WTC11 (cell line): ENCODE measurements around the gene UBE2M. TPM values are rescaled to one million over a fixed set of nuclear protein-coding genes. Genes with fewer than 3 reads are reported as not detected.

Experiments used
- ATF1 ChIP-seq: sonication (generic); formaldehyde crosslinking; IDR thresholded peaks from 2 replicates; pipeline ENCODE4 v1.8.1; 2023; ENCODE audit warnings: mild to moderate bottlenecking, moderate library complexity, missing genetic modification reagents
- CREB1 ChIP-seq: sonication (generic); formaldehyde crosslinking; IDR thresholded peaks from 2 replicates; pipeline ENCODE4 v1.8.0; 2023; ENCODE audit warnings: mild to moderate bottlenecking, missing genetic modification reagents
- CREM ChIP-seq: sonication (generic); formaldehyde crosslinking; IDR thresholded peaks from 2 replicates; pipeline ENCODE4 v1.8.1; 2022; ENCODE audit warnings: mild to moderate bottlenecking, missing genetic modification reagents, moderate library complexity
- EMX1 ChIP-seq: fragments of 250-450 bp; sonication (Bioruptor Pico); IDR thresholded peaks from 2 replicates; pipeline ENCODE4 v1.8.0; 2021; ENCODE audit warnings: mild to moderate bottlenecking
- ESRRA ChIP-seq: sonication (generic); formaldehyde crosslinking; IDR thresholded peaks from 2 replicates; pipeline ENCODE4 v1.8.1; 2022; ENCODE audit warnings: mild to moderate bottlenecking, missing genetic modification reagents, borderline replicate concordance
- FOXJ3 ChIP-seq: sonication (generic); formaldehyde crosslinking; IDR thresholded peaks from 2 replicates; pipeline ENCODE4 v1.9.0; 2021; ENCODE audit warnings: missing genetic modification reagents, mild to moderate bottlenecking, borderline replicate concordance
- FOXK1 ChIP-seq: sonication (generic); formaldehyde crosslinking; IDR thresholded peaks from 2 replicates; pipeline ENCODE4 v1.8.0; 2022; ENCODE audit warnings: mild to moderate bottlenecking, moderate library complexity, missing genetic modification reagents
- GABPB1 ChIP-seq: sonication (generic); formaldehyde crosslinking; IDR thresholded peaks from 2 replicates; pipeline ENCODE4 v1.8.1; 2023; ENCODE audit warnings: mild to moderate bottlenecking, missing genetic modification reagents
- GTF2I ChIP-seq: fragments of 250-450 bp; sonication (Bioruptor Pico); conservative IDR thresholded peaks from 2 replicates; pipeline ENCODE4 v1.4.0; 2021; ENCODE audit warnings: mild to moderate bottlenecking
- IRF2 ChIP-seq: sonication (generic); formaldehyde crosslinking; IDR thresholded peaks from 2 replicates; pipeline ENCODE4 v1.8.0; 2022; ENCODE audit warnings: low read depth, missing genetic modification reagents, borderline replicate concordance
- JAZF1 ChIP-seq: fragments of 250-450 bp; sonication (Bioruptor Pico); IDR thresholded peaks from 2 replicates; pipeline ENCODE4 v1.9.0; 2021; ENCODE audit warnings: moderate library complexity, mild to moderate bottlenecking, inconsistent platforms
- KAT7 ChIP-seq: sonication (generic); formaldehyde crosslinking; IDR thresholded peaks from 2 replicates; pipeline ENCODE4 v1.8.1; 2023; ENCODE audit warnings: missing genetic modification reagents, mild to moderate bottlenecking, borderline replicate concordance
- MYBL2 ChIP-seq: sonication (generic); formaldehyde crosslinking; IDR thresholded peaks from 2 replicates; pipeline ENCODE4 v1.8.1; 2023; ENCODE audit warnings: mild to moderate bottlenecking, moderate library complexity, missing genetic modification reagents
- NFE2L1 ChIP-seq: sonication (generic); formaldehyde crosslinking; IDR thresholded peaks from 2 replicates; pipeline ENCODE4 v1.8.1; 2023; ENCODE audit warnings: missing genetic modification reagents
- NFYB ChIP-seq: sonication (generic); formaldehyde crosslinking; conservative IDR thresholded peaks from 2 replicates; pipeline ENCODE4 v1.8.0; 2022; ENCODE audit warnings: low read depth, missing genetic modification reagents
- NR1H2 ChIP-seq: sonication (generic); formaldehyde crosslinking; IDR thresholded peaks from 2 replicates; pipeline ENCODE4 v1.9.0; 2021; ENCODE audit warnings: mild to moderate bottlenecking, moderate library complexity, missing genetic modification reagents
- NR3C1 ChIP-seq: sonication (generic); formaldehyde crosslinking; conservative IDR thresholded peaks from 2 replicates; pipeline ENCODE4 v1.8.1; 2023; ENCODE audit warnings: low read depth, mild to moderate bottlenecking, missing genetic modification reagents
- OVOL2 ChIP-seq: fragments of 250-450 bp; sonication (Bioruptor Pico); IDR thresholded peaks from 2 replicates; pipeline ENCODE4 v1.9.0; 2021; ENCODE audit warnings: mild to moderate bottlenecking, borderline replicate concordance
- PRRX2 ChIP-seq: fragments of 250-450 bp; sonication (Bioruptor Pico); IDR thresholded peaks from 2 replicates; pipeline ENCODE4 v1.8.0; 2021; ENCODE audit warnings: mild to moderate bottlenecking
- RELA ChIP-seq: sonication (generic); formaldehyde crosslinking; IDR thresholded peaks from 2 replicates; pipeline ENCODE4 v1.8.1; 2022; ENCODE audit warnings: missing genetic modification reagents, mild to moderate bottlenecking, borderline replicate concordance
- SMAD3 ChIP-seq: sonication (generic); formaldehyde crosslinking; IDR thresholded peaks from 2 replicates; pipeline ENCODE4 v1.8.0; 2022; ENCODE audit warnings: missing genetic modification reagents, mild to moderate bottlenecking, borderline replicate concordance
- SMAD4 ChIP-seq: sonication (generic); formaldehyde crosslinking; IDR thresholded peaks from 2 replicates; pipeline ENCODE4 v1.8.0; 2022; ENCODE audit warnings: mild to moderate bottlenecking, missing genetic modification reagents
- SOX15 ChIP-seq: fragments of 250-450 bp; sonication (Bioruptor Pico); IDR thresholded peaks from 2 replicates; pipeline ENCODE4 v1.9.0; 2021; ENCODE audit warnings: mild to moderate bottlenecking
- SP1 ChIP-seq: sonication (generic); formaldehyde crosslinking; conservative IDR thresholded peaks from 2 replicates; pipeline ENCODE4 v1.8.1; 2022; ENCODE audit warnings: missing genetic modification reagents
- TCF7 ChIP-seq: sonication (generic); formaldehyde crosslinking; IDR thresholded peaks from 2 replicates; pipeline ENCODE4 v1.8.0; 2022; ENCODE audit warnings: mild to moderate bottlenecking, low read depth, missing genetic modification reagents, moderate library complexity
- ZNF138 ChIP-seq: sonication (generic); formaldehyde crosslinking; conservative IDR thresholded peaks from 2 replicates; pipeline ENCODE4 v1.8.1; 2022; ENCODE audit warnings: mild to moderate bottlenecking, moderate library complexity, missing genetic modification reagents
- ZNF219 ChIP-seq: sonication (generic); formaldehyde crosslinking; IDR thresholded peaks from 2 replicates; pipeline ENCODE4 v1.8.0; 2023; ENCODE audit warnings: missing genetic modification reagents, mild to moderate bottlenecking, borderline replicate concordance
- ZNF263 ChIP-seq: sonication (generic); formaldehyde crosslinking; IDR thresholded peaks from 2 replicates; pipeline ENCODE4 v1.8.1; 2022; ENCODE audit warnings: low read depth, mild to moderate bottlenecking, moderate library complexity, missing genetic modification reagents
- total RNA-seq: library from RNA; stranded (reverse); gene quantifications from 3 replicates; pipeline ENCODE4 v1.2.3, GENCODE V29; 2021
- TF ChIP-seq, protein P1 (sequence below): sonication (generic); formaldehyde crosslinking; IDR thresholded peaks from 2 replicates; pipeline ENCODE4 v1.8.1; 2022; ENCODE audit warnings: missing genetic modification reagents, borderline replicate concordance
- TF ChIP-seq, protein P2 (sequence below): sonication (generic); formaldehyde crosslinking; IDR thresholded peaks from 2 replicates; pipeline ENCODE4 v1.8.1; 2023; ENCODE audit warnings: mild to moderate bottlenecking, missing genetic modification reagents
- TF ChIP-seq, protein P3 (sequence below): sonication (generic); formaldehyde crosslinking; IDR thresholded peaks from 2 replicates; pipeline ENCODE4 v1.8.0; 2022; ENCODE audit warnings: mild to moderate bottlenecking, missing genetic modification reagents
- TF ChIP-seq, protein P4 (sequence below): sonication (generic); formaldehyde crosslinking; IDR thresholded peaks from 2 replicates; pipeline ENCODE4 v1.8.0; 2022; ENCODE audit warnings: mild to moderate bottlenecking, missing genetic modification reagents
- TF ChIP-seq, protein P5 (sequence below): sonication (generic); formaldehyde crosslinking; IDR thresholded peaks from 2 replicates; pipeline ENCODE4 v1.8.1; 2023; ENCODE audit warnings: mild to moderate bottlenecking, missing genetic modification reagents, moderate library complexity
- TF ChIP-seq, protein P6 (sequence below): sonication (generic); formaldehyde crosslinking; IDR thresholded peaks from 2 replicates; pipeline ENCODE4 v1.8.1; 2022; ENCODE audit warnings: low read depth, missing genetic modification reagents, borderline replicate concordance

The UBE2M gene
- total RNA-seq, 1 experiment from 2014 or later: 105 TPM

DNA sequence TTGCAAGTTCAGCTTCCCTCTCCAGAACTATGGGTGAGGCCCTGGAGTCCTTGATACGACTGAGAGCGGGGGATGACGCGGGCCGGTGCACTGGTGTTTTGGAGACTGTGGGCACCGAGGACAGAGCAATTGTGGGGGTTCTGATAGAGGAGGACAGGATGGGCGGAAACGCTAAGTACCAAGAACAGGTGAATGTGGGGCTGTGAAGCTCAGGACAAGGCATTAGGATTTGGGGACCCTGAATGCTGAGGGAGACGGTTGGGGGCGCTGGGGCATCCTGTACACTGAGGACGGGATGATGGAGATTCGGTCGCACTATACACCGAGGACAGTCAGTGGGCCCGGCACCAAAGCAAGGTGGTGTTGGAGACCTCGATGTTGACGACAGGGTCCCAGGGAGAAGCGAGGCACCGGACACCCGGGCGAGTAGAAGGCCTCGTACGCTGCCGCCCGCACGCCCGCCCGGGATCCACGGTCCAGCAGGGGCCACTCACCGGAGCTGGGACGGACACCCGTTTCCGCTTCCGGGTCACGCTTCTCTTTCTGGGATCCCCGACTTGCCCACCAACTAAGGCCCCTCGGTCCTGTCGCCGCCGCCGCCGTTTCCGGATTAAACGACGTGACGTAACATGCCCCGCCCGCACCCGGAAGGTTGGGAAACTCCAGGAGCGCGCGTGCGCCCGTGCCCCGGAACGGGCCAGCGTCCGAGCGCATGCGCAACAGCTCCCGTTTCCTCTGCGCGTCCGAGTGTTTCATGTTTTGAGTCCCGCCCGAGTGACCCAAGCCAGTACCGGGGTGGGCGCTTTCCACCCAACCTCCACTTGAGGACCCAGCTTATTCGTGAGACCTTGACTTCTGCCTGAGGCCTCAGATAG lies 3.7 kb downstream of the UBE2M start, which contains the start of gene CHMP2A (continued):
- TF ChIP-seq GTF2I: 0 out of 2 replicates have a peak, but pooled peaks have one; percentile 6
- no peak for TF ChIP-seq TCF7 (CRISPR knock-in tag)
- TF ChIP-seq, protein P1, sequence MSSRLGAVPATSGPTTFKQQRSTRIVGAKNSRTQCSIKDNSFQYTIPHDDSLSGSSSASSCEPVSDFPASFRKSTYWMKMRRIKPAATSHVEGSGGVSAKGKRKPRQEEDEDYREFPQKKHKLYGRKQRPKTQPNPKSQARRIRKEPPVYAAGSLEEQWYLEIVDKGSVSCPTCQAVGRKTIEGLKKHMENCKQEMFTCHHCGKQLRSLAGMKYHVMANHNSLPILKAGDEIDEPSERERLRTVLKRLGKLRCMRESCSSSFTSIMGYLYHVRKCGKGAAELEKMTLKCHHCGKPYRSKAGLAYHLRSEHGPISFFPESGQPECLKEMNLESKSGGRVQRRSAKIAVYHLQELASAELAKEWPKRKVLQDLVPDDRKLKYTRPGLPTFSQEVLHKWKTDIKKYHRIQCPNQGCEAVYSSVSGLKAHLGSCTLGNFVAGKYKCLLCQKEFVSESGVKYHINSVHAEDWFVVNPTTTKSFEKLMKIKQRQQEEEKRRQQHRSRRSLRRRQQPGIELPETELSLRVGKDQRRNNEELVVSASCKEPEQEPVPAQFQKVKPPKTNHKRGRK (CRISPR knock-in tag): no peak
- TF ChIP-seq, protein P2, sequence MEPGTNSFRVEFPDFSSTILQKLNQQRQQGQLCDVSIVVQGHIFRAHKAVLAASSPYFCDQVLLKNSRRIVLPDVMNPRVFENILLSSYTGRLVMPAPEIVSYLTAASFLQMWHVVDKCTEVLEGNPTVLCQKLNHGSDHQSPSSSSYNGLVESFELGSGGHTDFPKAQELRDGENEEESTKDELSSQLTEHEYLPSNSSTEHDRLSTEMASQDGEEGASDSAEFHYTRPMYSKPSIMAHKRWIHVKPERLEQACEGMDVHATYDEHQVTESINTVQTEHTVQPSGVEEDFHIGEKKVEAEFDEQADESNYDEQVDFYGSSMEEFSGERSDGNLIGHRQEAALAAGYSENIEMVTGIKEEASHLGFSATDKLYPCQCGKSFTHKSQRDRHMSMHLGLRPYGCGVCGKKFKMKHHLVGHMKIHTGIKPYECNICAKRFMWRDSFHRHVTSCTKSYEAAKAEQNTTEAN: peak; percentile 60; the same call in 1 of the 2 replicates
- peak; percentile 14; the same call in 1 of the 2 replicates for TF ChIP-seq NR1H2
- TF ChIP-seq, protein P3, sequence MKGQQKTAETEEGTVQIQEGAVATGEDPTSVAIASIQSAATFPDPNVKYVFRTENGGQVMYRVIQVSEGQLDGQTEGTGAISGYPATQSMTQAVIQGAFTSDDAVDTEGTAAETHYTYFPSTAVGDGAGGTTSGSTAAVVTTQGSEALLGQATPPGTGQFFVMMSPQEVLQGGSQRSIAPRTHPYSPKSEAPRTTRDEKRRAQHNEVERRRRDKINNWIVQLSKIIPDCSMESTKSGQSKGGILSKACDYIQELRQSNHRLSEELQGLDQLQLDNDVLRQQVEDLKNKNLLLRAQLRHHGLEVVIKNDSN (CRISPR knock-in tag): peak; percentile 59
- TF ChIP-seq IRF2 (CRISPR knock-in tag): no peak
- TF ChIP-seq NFYB (CRISPR knock-in tag): no peak; the same call in 1 of the 2 replicates
- TF ChIP-seq MYBL2 (CRISPR knock-in tag): peak; percentile 64; the same call in 1 of the 2 replicates
- TF ChIP-seq SMAD4 (CRISPR knock-in tag): no peak
- peak; percentile 96 for TF ChIP-seq EMX1
- no peak for TF ChIP-seq SOX15 (CRISPR knock-in tag)
- 0 out of 2 replicates have a peak, but pooled peaks have one; percentile 61 for TF ChIP-seq JAZF1 (CRISPR knock-in tag)
- no peak; the same call in 1 of the 2 replicates for TF ChIP-seq OVOL2 (CRISPR knock-in tag)
- no peak for TF ChIP-seq ZNF219 (CRISPR knock-in tag)
- TF ChIP-seq, protein P4, sequence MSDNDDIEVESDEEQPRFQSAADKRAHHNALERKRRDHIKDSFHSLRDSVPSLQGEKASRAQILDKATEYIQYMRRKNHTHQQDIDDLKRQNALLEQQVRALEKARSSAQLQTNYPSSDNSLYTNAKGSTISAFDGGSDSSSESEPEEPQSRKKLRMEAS (CRISPR knock-in tag): peak; percentile 72; the same call in 1 of the 2 replicates
- TF ChIP-seq NR3C1 (CRISPR knock-in tag): no peak
- TF ChIP-seq ATF1 (CRISPR knock-in tag): no peak
- TF ChIP-seq ZNF138 (CRISPR knock-in tag): no peak
- no peak for TF ChIP-seq ZNF263 (CRISPR knock-in tag)
- peak; percentile 90 for TF ChIP-seq CREM (CRISPR knock-in tag)
- TF ChIP-seq KAT7 (CRISPR knock-in tag): 0 out of 2 replicates have a peak, but pooled peaks have one; percentile 14
- TF ChIP-seq RELA (CRISPR knock-in tag): no peak
- peak; percentile 91 for TF ChIP-seq FOXK1 (CRISPR knock-in tag)
- TF ChIP-seq SP1 (CRISPR knock-in tag): peak; percentile 88
- peak; percentile 92 for TF ChIP-seq GABPB1 (CRISPR knock-in tag)
- 0 out of 2 replicates have a peak, but pooled peaks have one; percentile 47 for TF ChIP-seq ESRRA (CRISPR knock-in tag)
- peak; percentile 74 for TF ChIP-seq NFE2L1 (CRISPR knock-in tag)
- TF ChIP-seq, protein P5, sequence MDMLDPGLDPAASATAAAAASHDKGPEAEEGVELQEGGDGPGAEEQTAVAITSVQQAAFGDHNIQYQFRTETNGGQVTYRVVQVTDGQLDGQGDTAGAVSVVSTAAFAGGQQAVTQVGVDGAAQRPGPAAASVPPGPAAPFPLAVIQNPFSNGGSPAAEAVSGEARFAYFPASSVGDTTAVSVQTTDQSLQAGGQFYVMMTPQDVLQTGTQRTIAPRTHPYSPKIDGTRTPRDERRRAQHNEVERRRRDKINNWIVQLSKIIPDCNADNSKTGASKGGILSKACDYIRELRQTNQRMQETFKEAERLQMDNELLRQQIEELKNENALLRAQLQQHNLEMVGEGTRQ (CRISPR knock-in tag): peak; percentile 50; the same call in 1 of the 2 replicates
- TF ChIP-seq PRRX2 (CRISPR knock-in tag): peak; percentile 98
- TF ChIP-seq FOXJ3 (CRISPR knock-in tag): no peak
- TF ChIP-seq, protein P6, sequence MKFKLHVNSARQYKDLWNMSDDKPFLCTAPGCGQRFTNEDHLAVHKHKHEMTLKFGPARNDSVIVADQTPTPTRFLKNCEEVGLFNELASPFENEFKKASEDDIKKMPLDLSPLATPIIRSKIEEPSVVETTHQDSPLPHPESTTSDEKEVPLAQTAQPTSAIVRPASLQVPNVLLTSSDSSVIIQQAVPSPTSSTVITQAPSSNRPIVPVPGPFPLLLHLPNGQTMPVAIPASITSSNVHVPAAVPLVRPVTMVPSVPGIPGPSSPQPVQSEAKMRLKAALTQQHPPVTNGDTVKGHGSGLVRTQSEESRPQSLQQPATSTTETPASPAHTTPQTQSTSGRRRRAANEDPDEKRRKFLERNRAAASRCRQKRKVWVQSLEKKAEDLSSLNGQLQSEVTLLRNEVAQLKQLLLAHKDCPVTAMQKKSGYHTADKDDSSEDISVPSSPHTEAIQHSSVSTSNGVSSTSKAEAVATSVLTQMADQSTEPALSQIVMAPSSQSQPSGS: 0 out of 2 replicates have a peak, but pooled peaks have one; percentile 38
- peak; percentile 88; the same call in 1 of the 2 replicates for TF ChIP-seq SMAD3 (CRISPR knock-in tag)
- TF ChIP-seq CREB1 (CRISPR knock-in tag): 0 out of 2 replicates have a peak, but pooled peaks have one; percentile 5
